Occipital lobe (tissue), 3 donors: ENCODE measurements around the gene ECD. TPM values are rescaled to one million over a fixed set of nuclear protein-coding genes. Genes with fewer than 3 reads are reported as not detected.
A peak's percentile ranks its signal among the peaks of the same experiment; 100 is the strongest.

ENCODE experiments used
- DNase-seq: peaks from one replicate; lab custom pipeline; 2025; lab: John Stamatoyannopoulos, UW
- small RNA-seq: library from RNA; depleted of rRNA; stranded (forward); fragments of <200 nt; gene quantifications from one replicate; pipeline ENCODE3, GENCODE V24; 2014
- total RNA-seq: library from RNA; depleted of rRNA; stranded (reverse); fragments of >200 nt; gene quantifications from one replicate; pipeline ENCODE4 v1.2.3, GENCODE V29; 2014

Gene ECD
- total RNA-seq, 1 donor from 2014 or later = 28.7 TPM

DNA sequence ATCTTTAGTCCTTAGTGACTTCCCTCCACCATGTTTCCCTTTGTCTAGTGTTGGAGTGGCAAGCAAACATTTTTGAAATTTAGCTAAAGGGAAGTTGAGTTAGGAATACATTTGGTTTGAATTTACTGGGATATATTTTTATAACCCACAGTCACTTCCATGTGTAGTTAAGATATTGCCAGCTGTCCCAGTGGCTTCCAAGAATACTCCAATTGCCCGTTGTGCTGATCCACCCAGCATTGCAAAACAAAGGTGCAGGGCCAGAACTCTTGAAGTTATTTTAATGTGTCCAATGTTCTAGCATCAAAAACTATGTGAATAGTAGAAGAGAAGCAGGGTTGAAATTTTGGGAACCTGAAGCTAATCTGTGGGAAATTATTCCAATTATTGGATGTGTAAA, 68.7 kb downstream of the ECD start:
- DNase-seq = no peak

DNA sequence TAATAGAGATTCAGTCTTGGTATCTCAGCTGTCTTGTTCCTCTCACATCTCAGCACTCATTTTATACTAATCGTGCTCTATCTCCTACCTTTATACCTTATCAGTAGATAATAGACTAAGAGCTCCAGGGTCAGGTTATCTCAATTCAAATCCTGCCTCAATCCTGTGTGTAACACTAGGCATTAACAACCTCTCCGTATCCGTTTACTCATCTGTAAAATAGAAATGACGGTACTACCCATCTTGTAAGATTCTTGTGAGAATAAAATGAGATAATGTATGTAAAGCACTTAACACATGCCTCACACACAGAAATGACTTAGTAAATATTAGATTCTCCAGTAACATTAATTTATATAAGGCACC, 70.5 kb downstream of the ECD start:
- no peak for DNase-seq

DNA sequence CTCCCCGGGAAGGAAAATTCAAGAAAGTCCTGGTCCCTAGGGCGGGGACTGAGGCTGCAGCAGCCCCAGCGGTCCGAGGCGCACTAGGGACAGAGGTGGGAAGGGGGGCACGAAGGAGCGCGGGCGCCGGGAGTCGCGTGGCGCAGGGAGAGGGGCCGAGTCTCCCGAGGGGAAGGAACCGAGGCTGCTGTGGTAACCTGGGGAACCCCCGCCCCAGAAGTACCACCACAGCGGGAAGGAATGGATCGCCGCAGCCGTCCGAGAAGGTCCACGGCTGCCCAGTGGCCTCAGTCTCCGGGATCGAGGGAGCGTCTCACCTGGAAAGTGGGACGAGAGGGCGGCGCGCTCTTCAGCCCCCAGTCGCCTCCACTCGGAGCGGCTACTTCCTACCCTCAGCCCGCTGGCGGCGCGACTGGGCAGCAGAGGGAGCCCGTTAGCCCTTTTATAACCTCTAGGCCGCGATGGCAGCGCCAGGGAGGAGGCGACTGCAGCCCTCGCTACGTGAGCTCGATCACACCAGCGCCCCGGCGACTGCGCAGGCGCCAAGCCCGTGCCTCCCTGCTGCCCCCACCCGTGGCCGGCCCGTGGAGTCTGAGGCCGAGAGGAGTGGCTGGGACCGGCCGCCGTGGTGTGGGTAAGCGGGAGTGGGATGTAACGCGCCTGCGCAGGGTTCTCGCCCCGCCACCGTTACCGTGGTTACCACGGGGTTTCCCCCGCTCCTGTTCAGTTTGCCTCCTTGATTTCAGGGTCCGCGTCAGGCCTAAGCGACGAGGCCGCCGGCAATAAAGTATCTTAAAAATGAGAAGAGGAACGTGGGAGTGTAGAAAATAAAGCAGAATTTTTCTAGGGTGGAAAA, 71.1 kb downstream of the ECD start, which contains the start of gene P4HA1:
TSS of gene P4HA1 (minus strand) at position 418 of the 856 bp plus-strand sequence. CDS start 21,983 bp downstream, outside the sequence.
- peak; percentile 99 for DNase-seq

DNA sequence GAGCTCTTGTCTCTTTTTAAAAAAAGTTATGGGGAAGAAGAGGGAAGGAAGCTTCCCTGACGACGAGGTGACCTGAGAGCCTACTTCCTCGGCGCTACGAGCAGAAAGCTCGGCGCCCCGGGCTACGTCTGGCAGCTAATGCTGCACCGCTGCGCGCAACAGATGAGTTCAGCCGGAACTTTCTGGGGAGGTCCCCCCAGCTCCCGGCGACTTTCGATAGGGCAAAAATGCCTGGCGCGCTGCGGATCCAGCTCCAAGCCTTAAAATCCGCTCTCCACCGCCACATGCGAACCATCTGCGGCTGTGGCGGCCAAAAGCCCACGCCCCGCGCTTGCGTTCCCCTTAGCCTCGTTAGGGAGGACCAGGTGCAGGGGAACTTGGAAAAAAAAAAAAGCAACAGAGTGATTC, 71.8 kb downstream of the ECD start:
- peak; percentile 56 for DNase-seq

DNA sequence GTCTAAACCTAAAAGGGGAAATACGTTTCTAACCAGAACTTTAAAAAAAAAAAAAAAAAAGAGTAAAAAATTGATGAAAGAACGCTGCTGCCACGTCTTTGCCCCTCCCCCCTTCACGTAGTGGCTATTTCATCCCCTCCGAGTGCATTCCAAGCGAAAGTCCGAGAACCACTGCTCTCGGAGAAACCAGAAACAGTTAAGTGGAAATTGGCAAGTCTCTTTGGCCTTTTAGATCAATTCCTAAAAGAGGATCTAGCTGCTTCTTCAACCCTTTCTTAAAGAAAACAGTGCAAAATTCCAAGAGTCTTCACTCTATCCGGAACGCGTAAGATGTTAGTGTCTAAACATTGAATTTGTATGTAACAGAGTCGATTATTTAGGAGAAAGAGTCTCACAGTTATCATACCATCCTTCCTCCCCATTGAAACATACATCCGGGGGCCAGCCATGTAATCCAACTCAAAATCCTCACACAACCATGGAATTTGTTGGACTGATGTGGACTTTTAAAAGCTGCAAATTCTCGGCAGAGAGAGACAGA, 72.3 kb downstream of the ECD start:
- DNase-seq = no peak

DNA sequence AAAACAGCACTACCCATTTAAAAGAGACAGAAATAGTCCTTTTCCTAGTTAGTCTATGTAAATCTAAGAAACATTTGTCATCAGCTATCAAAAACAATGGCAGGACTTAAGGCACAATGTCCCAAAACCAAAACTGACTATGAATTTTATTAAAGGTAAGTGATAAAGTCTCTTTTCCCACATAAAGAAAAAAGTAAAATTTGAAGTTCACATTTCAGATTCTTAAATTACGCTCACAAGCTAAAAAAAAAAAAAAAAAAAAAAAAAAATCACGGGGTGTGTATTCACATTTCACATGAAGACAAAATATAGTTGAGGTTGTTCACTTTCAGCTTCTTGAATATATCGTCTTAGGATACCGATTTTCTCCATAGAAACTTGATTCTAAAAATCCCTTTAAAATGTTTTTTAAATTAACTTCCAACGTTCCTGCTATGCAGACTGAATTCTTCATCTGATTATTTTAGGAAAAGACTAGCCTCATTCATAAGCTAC, 72.8 kb downstream of the ECD start:
- DNase-seq = no peak

DNA sequence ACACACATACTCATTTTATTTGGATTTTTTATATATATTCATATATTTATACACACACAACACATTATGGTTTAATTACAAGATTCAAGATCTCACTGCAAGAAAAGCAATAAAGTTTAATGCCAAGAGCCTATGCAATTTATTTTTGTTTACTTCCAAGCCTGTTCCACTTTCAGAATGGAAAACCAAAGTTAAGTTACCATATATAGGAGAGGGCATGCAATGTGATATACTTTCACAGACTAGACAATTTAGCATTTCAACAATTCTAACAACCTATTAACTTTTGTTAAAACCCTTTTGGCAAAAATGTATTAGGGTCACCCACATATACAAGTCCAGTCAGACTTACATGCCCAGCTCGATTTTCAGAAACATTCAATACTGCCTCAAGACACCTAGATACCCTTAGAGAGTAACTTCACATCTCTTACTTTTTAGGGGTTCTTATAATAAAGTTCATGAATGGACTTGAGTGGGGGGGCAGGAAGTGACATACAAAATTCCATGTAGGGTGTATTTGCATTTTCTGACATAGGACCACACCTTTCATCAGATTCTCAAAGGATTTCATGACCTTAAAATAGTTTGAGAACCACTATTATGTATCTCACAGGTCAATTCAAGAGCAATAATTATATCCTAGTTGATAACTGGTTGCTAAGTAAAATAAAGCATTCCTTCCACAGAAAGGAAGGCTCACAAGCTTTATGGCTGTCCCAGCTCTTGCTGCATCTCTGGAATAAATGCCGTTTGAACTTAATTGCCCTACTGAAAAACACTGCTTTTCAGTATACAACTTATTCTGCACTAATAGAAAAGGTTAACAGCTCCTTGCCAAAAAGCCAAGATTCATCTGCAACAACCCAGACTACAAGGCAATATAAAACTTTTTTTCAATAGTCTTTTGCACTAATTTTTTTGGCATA, 73.6 kb downstream of the ECD start:
- DNase-seq = no peak

DNA sequence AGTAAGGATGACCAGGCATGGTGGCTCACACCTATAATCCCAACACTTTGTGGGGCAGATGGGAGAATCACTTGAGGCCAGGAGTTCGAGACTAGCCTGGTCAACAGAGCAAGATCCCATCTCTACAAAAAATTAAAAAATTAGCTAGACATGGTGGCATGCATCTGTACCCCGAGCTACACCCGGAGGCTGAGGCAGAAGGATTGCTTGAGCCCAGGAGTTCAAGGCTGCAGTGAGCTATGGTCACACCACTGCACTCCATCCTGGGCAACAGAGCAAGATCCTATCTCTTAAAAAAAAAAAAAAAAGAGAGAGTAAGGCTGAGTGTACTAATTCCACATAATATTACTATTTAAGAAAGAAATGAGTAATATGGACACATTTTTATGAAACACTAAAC, 75.0 kb downstream of the ECD start:
- DNase-seq = no peak

DNA sequence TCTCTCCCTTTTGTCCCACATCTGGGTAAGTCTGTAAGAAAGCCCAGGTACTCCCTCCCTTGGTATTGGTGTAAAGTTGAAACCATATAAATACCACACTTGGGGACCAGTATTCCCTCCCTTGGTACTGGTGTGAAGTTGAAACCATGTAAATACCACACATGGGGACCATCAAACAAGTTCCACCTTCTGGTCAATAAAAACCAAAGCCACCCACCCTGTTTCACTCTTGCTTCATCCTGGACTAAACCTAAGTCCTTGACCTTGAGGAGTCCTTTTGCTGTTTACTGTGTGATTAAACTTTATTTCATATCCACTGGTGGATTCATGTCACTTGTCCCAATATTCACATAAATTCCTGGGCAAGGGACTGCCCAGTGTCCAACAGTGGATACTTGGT, 79.5 kb downstream of the ECD start:
- no peak for DNase-seq

DNA sequence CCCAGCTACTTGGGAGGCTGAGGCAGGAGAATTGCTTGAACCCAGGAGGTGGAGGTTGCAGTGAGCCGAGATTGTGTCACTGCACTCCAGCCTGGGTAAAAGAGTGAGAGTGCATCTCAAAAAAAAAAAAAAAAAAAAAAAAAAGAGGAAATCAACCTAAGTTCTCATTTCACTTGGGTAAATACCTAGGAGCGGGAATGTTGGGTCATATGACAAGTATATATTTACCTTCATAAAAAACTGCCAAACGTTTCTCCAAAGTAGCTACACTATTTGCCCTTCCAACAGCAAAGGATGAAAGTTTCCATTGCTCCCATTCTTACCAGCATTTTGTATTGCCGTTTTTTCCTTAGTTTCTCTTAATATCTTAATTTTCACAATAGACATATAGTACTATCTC, 81.0 kb downstream of the ECD start:
- DNase-seq = no peak

DNA sequence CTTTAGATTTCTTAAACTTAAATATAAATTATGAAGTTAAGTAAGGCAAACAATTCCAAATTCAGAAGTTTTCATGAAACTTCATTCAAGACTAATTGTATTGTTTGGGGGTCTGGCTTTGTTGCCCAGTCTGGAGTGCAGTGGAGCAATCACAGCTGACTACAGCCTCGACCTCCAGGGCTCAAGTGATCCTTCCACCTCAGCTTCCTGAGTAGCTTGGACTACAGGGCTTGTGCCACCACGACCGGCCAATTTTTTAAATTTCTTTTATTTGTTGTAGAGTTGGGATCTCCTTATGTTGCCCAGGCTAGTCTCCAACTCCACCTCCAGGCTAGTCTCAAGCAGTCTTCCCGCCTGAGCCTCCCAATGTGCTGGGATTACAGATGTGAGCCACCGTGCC, 83.6 kb downstream of the ECD start:
- DNase-seq = no peak

Small RNAs within 50 kb of the gene (small RNA-seq; reads per million reads assigned to genes)
- gene RF00019 (not detected), gene SNORA11F (0.73 reads per million, percentile 64 among the genes with 10 or more reads in this experiment)

Other genes starting within 250 kb of the ECD start
- gene PLA2G12B, start 213.2 kb downstream of the ECD start, total RNA-seq = not detected
- gene P4HA1, start 71.1 kb downstream of the ECD start, total RNA-seq = 41.3 TPM
- 0.31 TPM for gene NUDT13, start 57.6 kb downstream of the ECD start, total RNA-seq
- gene FAM149B1, start 111 bp upstream of the ECD start, total RNA-seq = 30.1 TPM
- 59.7 TPM for gene DNAJC9, start 79.2 kb upstream of the ECD start, total RNA-seq
- 102 TPM for gene MRPS16, start 84.6 kb upstream of the ECD start, total RNA-seq
- gene CFAP70, start 190.9 kb upstream of the ECD start, total RNA-seq = 0.62 TPM
- gene ANXA7, start 246.1 kb upstream of the ECD start, total RNA-seq = 34.3 TPM